Femur (tissue), 1 donor: ENCODE results near the gene TM4SF20.

Experiments used
- DNase-seq: peaks from one replicate; pipeline ENCODE4 v3.0.0-alpha.2; 2017

The TM4SF20 gene

GRCh38 chr2:227379095-227379494, at the start of gene TM4SF20:
TM4SF20 (minus strand) TSS chr2:227379306; CDS start chr2:227379268, 38 bp downstream.
- DNase-seq, result no peak

DNA sequence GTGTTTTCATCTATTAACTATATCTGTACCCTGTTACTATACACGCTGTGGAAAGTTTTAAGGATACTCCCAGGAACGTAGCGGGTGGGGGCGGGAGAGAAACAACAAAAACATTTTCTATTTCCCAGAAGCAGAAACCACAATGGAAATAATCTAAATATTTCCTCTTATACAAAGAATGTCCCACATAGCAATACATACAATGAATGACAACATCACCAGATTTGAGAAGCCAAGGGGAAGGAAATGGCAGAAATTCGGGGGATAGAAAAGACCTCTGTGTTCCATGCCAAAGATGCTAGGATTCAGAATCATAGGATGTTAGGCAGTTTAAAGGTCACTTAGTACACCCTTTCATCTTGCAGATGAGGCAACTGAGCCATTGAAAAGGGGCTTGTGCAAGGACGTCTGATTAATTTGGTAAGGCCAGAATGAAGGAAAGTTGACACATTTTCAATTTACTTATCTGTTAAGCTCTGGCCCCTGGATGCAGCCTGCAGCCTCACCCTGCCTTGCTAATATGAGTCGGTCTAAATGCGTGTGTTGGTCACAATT, 49.7 kb upstream of the TM4SF20 start:
- no peak for DNase-seq

- DNase-seq, result no peak
Observed at GRCh38 chr2:227423656-227424499, 44.8 kb upstream of the TM4SF20 start.

- DNase-seq, result no peak
Observed at GRCh38 chr2:227420087-227421052, 41.3 kb upstream of the TM4SF20 start.

DNA sequence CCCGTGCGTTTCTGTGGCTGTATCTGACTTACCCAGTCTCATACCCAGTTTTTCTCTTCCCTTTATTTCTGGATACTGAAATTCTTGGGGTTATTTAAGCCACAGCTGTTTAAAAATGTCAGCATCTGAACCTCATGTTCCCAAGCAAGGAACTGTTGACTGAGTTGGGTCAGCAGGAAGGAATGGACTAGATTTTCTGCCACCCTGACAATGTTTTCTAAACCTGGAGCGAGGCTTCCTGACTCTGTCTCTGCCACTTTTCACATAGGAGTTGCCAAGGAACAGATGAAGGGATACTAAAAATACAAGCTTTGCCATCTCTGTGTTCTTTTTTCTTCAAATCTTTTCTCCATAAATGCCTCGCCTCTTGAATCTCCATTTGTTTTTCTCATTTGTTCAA, 37.6 kb upstream of the TM4SF20 start:
- DNase-seq, result no peak

DNA sequence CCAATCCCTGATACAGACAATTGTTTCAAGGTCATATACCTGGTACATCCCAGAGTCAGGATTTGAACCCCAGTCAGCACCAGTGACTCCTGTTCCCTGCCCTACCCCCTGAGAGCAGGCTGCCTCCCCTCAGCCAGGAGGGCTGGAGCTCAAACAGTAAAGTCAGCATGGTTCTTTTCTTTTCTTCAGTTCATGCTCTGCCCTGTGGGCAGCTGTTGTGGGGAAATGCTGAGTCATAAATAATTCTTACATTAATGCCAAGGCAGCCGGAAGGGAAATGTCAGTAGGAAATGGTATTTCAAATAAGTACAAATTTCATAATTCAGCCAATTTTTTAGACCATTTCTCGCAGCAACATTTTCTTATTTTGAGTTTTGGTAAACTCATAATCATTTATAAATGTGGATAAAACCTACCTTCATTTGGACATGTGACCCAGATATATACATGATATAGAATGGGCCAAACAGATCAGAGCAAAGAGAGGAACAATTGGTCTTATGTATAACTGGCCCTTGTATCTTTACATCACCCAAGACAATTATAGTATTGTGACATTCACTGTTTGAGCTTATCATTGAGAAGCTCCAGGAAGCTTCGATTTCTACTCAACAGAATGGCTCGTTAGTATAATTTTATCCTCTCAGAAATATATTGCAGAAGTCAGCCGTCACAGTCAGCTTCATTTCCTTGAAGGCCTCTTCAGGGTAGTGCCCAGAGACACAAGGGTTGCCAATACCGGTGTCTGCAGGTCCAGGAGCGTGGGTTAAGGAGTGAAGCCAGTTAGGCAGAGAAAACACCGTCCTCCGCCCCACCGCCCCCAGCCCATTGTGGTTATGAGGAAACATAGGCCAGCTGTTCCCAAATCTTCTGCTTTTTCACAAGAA, 36.7 kb upstream of the TM4SF20 start:
- DNase-seq, result peak; percentile 49

DNA sequence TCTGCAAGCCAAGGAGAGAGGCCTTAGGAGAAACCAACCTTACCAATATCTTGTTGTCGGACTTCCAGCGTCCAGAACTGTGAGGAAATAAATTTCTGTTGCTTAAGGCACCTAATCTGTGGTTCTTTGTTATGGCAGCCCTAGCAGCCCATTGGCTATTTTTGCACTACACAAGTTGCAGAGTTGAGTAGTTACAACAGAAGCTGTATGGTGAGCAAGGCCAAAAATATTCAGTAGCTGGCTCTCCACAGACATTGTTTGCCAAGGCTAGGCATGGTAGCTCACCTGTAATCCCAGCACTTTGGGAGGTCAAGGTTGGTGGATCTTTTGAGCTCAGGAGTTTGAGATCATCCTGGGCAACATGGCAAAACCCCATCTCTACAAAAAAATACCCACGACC, 35.7 kb upstream of the TM4SF20 start:
- DNase-seq, result no peak

DNA sequence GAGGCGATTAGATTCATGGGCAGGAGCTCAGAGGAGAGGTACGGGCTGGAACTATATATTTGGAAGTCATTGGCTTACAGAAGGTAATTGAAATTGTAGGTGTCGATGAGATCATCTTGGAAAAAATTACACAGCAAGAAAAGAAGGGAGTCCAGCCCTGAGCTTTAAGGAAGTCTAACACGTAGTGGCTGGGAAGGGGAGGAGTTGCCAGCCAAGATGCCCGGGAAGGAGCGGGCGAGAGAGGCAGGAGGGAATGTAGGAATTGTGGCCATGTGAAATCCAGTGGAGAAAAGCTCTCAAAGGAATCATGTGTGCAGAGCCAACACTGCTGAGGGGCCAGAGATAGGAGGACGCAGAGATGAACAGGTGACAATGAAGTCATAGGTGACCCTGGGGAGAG, 34.3 kb upstream of the TM4SF20 start:
- DNase-seq, result no peak

- no peak for DNase-seq
Observed at GRCh38 chr2:227412877-227413276, 33.8 kb upstream of the TM4SF20 start.

- no peak for DNase-seq
Observed at GRCh38 chr2:227411990-227412350, 32.9 kb upstream of the TM4SF20 start.

GRCh38 chr2:227411320-227411989, 32.3 kb upstream of the TM4SF20 start:
- DNase-seq, result no peak

DNA sequence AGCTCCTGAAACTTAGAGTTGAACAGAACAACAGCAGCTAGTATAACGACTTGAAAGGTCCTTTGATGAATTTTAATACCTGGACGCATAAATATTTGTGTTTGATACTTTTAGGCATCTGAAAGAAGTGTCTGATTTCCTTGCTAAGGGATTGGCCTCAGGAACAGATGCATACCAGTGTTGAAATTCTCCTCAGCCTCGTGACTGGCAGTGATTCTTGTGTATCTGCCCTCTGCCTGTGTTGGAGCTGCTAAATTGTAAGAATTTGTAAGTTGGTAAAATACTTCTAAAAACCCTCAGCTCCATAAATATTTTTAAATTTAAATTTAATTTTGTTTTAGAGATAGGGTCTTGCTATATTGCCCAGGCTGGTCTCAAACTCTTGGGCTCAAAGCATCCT, 31.1 kb upstream of the TM4SF20 start:
- no peak for DNase-seq

- peak; percentile 34 for DNase-seq
Observed at GRCh38 chr2:227407591-227408151, 28.6 kb upstream of the TM4SF20 start.

GRCh38 chr2:227406177-227407031, 27.3 kb upstream of the TM4SF20 start:
- DNase-seq, result peak; percentile 75

- no peak for DNase-seq
Observed at GRCh38 chr2:227404585-227405271, 25.6 kb upstream of the TM4SF20 start.

GRCh38 chr2:227402959-227403358, 23.9 kb upstream of the TM4SF20 start:
- DNase-seq, result no peak

GRCh38 chr2:227402321-227402720, 23.2 kb upstream of the TM4SF20 start:
- no peak for DNase-seq

DNA sequence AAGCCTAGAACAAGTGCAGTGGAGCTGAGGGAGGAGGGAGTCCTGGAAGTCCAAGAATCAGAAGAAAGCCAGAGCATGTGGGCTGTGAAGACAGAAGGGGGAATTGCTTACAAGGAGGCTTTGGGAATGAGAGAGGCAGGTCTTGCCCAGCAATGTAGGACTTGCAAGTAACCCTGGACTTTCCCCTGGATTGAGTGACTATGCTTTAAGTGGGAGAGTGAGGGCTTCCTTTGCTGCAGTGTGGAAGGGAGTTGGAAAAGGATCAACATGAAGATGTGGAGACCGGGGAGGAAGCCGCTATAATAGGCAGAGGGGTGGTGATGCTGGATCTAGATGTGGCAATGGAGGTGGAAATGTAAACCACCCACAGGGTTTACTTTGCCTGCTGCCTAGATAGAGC, 22.4 kb upstream of the TM4SF20 start:
- DNase-seq, result no peak
